GM23338 (cell line): ENCODE measurements around the gene TRIM59. TPM values are rescaled to one million over a fixed set of nuclear protein-coding genes. Genes with fewer than 3 reads are reported as not detected.

ENCODE experiments used
- ATAC-seq: fragments of 200-7000 bp; cut with Tn5 transposase; 3 replicates; pipeline ENCODE4 v1.9.1; 2020
- DNase-seq: peaks from one replicate; pipeline ENCODE4 v3.0.0-alpha.2; 2015; ENCODE audit warnings: low spot score
- H2AFZ ChIP-seq: fragments of 200-600 bp; sonication (generic); 2 replicates; pipeline ENCODE4 v1.8.0; 2016; ENCODE audit warnings: antibody characterized with exemption, mild to moderate bottlenecking, moderate library complexity
- H3F3A ChIP-seq: fragments of 200-600 bp; sonication (generic); replicated peaks from 2 replicates; pipeline ENCODE4 v1.8.0; 2017; ENCODE audit warnings: antibody characterized with exemption, mixed run types, low read depth
- H3K27ac ChIP-seq: fragments of 200-600 bp; sonication (generic); 2 replicates; pipeline ENCODE4 v1.6.1; 2016; ENCODE audit warnings: low read depth
- H3K27me3 ChIP-seq: fragments of 200-600 bp; sonication (generic); 2 replicates; pipeline ENCODE4 v1.8.0; 2016; ENCODE audit warnings: mild to moderate bottlenecking, mixed run types, moderate library complexity; ENCODE audit not compliant: insufficient read depth
- H3K36me3 ChIP-seq: fragments of 200-600 bp; sonication (generic); 2 replicates; pipeline ENCODE4 v1.8.0; 2016; ENCODE audit warnings: mild to moderate bottlenecking; ENCODE audit not compliant: insufficient read depth
- H3K4me1 ChIP-seq: fragments of 200-600 bp; sonication (generic); 2 replicates; pipeline ENCODE4 v1.8.0; 2016; ENCODE audit warnings: mild to moderate bottlenecking, moderate library complexity; ENCODE audit not compliant: insufficient read depth
- H3K4me2 ChIP-seq: fragments of 200-600 bp; sonication (generic); 2 replicates; pipeline ENCODE4 v1.7.1; 2017; ENCODE audit warnings: mixed run types
- H3K4me3 ChIP-seq: fragments of 200-600 bp; sonication (generic); 2 replicates; pipeline ENCODE4 v1.6.1; 2016; ENCODE audit warnings: mixed run types
- H3K79me2 ChIP-seq: fragments of 200-600 bp; sonication (generic); replicated peaks from 2 replicates; pipeline ENCODE4 v1.8.0; 2017; ENCODE audit warnings: mild to moderate bottlenecking; ENCODE audit not compliant: insufficient read depth
- H3K9me2 ChIP-seq: fragments of 200-600 bp; sonication (generic); 2 replicates; pipeline ENCODE4 v1.8.0; 2017; ENCODE audit not compliant: insufficient read depth
- H4K20me1 ChIP-seq: fragments of 200-600 bp; sonication (generic); replicated peaks from 2 replicates; pipeline ENCODE4 v1.8.0; 2017; ENCODE audit warnings: mild to moderate bottlenecking; ENCODE audit not compliant: insufficient read depth
- H3K27ac Mint-ChIP-seq: 2 replicates; pipeline ENCODE4 v1.8.0; 2020; ENCODE audit warnings: inconsistent platforms, mild to moderate bottlenecking, moderate library complexity, mixed read lengths
- H3K27me3 Mint-ChIP-seq: 3 replicates; pipeline ENCODE4 v1.8.0; 2022; ENCODE audit warnings: low read depth, mild to moderate bottlenecking, moderate library complexity, mixed read lengths, inconsistent platforms; ENCODE audit not compliant: insufficient read depth, poor library complexity
- H3K36me3 Mint-ChIP-seq: 3 replicates; pipeline ENCODE4 v1.8.0; 2021; ENCODE audit warnings: low read depth, mild to moderate bottlenecking, inconsistent platforms, moderate library complexity, mixed read lengths
- H3K4me1 Mint-ChIP-seq: 3 replicates; pipeline ENCODE4 v1.8.0; 2020; ENCODE audit warnings: mild to moderate bottlenecking, inconsistent platforms, mixed read lengths
- H3K4me3 Mint-ChIP-seq: 3 replicates; pipeline ENCODE4 v1.8.0; 2021; ENCODE audit warnings: moderate library complexity, mild to moderate bottlenecking, inconsistent platforms, mixed read lengths
- H3K9me3 Mint-ChIP-seq: 3 replicates; pipeline ENCODE4 v1.8.0; 2020; ENCODE audit warnings: moderate library complexity, mild to moderate bottlenecking, inconsistent platforms, mixed read lengths
- CREB1 ChIP-seq: fragments of 250-450 bp; sonication (Bioruptor Pico); IDR thresholded peaks from 2 replicates; pipeline ENCODE4 v1.5.0; 2020; ENCODE audit warnings: low read depth, mild to moderate bottlenecking, moderate library complexity
- ETS1 ChIP-seq: IDR thresholded peaks from 2 replicates; pipeline ENCODE4 v1.6.1; 2016; ENCODE audit warnings: antibody characterized with exemption
- EZH2 ChIP-seq: fragments of 200-600 bp; sonication (generic); IDR thresholded peaks from one replicate; pipeline ENCODE4 v1.8.0; 2017; ENCODE audit warnings: antibody characterized with exemption, mild to moderate bottlenecking, low read depth; ENCODE audit not compliant: unreplicated experiment
- EZH2phosphoT487 ChIP-seq: fragments of 200-600 bp; sonication (generic); IDR thresholded peaks from one replicate; pipeline ENCODE4 v1.8.1; 2018; ENCODE audit warnings: antibody characterized with exemption; ENCODE audit not compliant: unreplicated experiment
- JUNB ChIP-seq: IDR thresholded peaks from one replicate; pipeline ENCODE4 v1.6.1; 2016; ENCODE audit warnings: antibody characterized with exemption; ENCODE audit not compliant: unreplicated experiment
- POLR2AphosphoS5 ChIP-seq: IDR thresholded peaks from 2 replicates; pipeline ENCODE4 v1.6.1; 2016; ENCODE audit warnings: antibody characterized with exemption, low read depth
- STAT1 ChIP-seq: IDR thresholded peaks from one replicate; pipeline ENCODE4 v1.6.1; 2016; ENCODE audit warnings: antibody characterized with exemption; ENCODE audit not compliant: unreplicated experiment
- ZNF114 ChIP-seq: fragments of 250-450 bp; sonication (Bioruptor Pico); IDR thresholded peaks from 2 replicates; pipeline ENCODE4 v1.5.0; 2020; ENCODE audit warnings: mild to moderate bottlenecking, moderate library complexity
- ZNF331 ChIP-seq: fragments of 250-450 bp; sonication (Bioruptor Pico); IDR thresholded peaks from 2 replicates; pipeline ENCODE4 v1.5.0; 2020; ENCODE audit warnings: low read depth, mild to moderate bottlenecking, moderate library complexity
- polyA plus RNA-seq: library from polyadenylated mRNA; unstranded; fragments of >200 nt; fragmentation: Nextera tagmentation; extraction: Ambion mirVana; gene quantifications from 2 replicates; pipeline ENCODE4 v1.2.1, GENCODE V29; 2016
- total RNA-seq: library from RNA; depleted of rRNA; stranded (reverse); fragments of >200 nt; shearing (Covaris generic); gene quantifications from 2 replicates; pipeline ENCODE4 v1.2.3, GENCODE V29; 2014
- TF ChIP-seq, protein P1 (sequence below): IDR thresholded peaks from one replicate; pipeline ENCODE4 v1.6.1; 2018; ENCODE audit warnings: antibody characterized with exemption; ENCODE audit not compliant: unreplicated experiment

Gene TRIM59
- total and polyA plus RNA-seq, 2 experiments from 2014 or later = 46.2 to 98.6 TPM

GRCh38 chr3:160392798-160393197 lies 56.8 kb downstream of the TRIM59 start (continued):
- TF ChIP-seq, protein P1, sequence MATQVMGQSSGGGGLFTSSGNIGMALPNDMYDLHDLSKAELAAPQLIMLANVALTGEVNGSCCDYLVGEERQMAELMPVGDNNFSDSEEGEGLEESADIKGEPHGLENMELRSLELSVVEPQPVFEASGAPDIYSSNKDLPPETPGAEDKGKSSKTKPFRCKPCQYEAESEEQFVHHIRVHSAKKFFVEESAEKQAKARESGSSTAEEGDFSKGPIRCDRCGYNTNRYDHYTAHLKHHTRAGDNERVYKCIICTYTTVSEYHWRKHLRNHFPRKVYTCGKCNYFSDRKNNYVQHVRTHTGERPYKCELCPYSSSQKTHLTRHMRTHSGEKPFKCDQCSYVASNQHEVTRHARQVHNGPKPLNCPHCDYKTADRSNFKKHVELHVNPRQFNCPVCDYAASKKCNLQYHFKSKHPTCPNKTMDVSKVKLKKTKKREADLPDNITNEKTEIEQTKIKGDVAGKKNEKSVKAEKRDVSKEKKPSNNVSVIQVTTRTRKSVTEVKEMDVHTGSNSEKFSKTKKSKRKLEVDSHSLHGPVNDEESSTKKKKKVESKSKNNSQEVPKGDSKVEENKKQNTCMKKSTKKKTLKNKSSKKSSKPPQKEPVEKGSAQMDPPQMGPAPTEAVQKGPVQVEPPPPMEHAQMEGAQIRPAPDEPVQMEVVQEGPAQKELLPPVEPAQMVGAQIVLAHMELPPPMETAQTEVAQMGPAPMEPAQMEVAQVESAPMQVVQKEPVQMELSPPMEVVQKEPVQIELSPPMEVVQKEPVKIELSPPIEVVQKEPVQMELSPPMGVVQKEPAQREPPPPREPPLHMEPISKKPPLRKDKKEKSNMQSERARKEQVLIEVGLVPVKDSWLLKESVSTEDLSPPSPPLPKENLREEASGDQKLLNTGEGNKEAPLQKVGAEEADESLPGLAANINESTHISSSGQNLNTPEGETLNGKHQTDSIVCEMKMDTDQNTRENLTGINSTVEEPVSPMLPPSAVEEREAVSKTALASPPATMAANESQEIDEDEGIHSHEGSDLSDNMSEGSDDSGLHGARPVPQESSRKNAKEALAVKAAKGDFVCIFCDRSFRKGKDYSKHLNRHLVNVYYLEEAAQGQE = no peak
- no peak for TF ChIP-seq ETS1
- TF ChIP-seq STAT1 = no peak
- no peak for TF ChIP-seq EZH2

- H3K9me2 ChIP-seq = no peaks in the 10 kb centered on the region
- H4K20me1 ChIP-seq = no peaks in the 10 kb centered on the region; the same call in 1 of the 2 replicates
- H3K36me3 Mint-ChIP-seq = no peaks in the 10 kb centered on the region
- no peaks in the 10 kb centered on the region for H3K9me3 Mint-ChIP-seq
- no peak overlapping the region for H3K27ac Mint-ChIP-seq
- no peaks in the 10 kb centered on the region for H3F3A ChIP-seq
- no peak overlapping the region for H3K4me3 Mint-ChIP-seq
- DNase-seq (no peak), ATAC-seq (no peak)
- no peak overlapping the region for H2AFZ ChIP-seq
- H3K27ac ChIP-seq = no peak overlapping the region
- no peak overlapping the region for H3K4me3 ChIP-seq
- no peaks in the 10 kb centered on the region for H3K4me1 Mint-ChIP-seq
- no peaks in the 10 kb centered on the region for H3K27me3 Mint-ChIP-seq
- H3K27me3 ChIP-seq = no peaks in the 10 kb centered on the region
- H3K4me2 ChIP-seq = no peak overlapping the region
- H3K4me1 ChIP-seq = no peaks in the 10 kb centered on the region
- H3K79me2 ChIP-seq = peaks cover 43% of the 10 kb centered on the region
- no peaks in the 10 kb centered on the region for H3K36me3 ChIP-seq
- TF ChIP-seq POLR2AphosphoS5 = no peak
- TF ChIP-seq STAT1 = no peak
- no peak for TF ChIP-seq EZH2phosphoT487
- no peak for TF ChIP-seq CREB1
- TF ChIP-seq, protein P1 = no peak
- no peak for TF ChIP-seq JUNB
- TF ChIP-seq ZNF331 (CRISPR knock-in tag) = no peak
- TF ChIP-seq ZNF114 = no peak
Measured at GRCh38 chr3:160390565-160391138, 58.9 kb downstream of the TRIM59 start.
